ENCODE results near the gene RNLS.

Gene RNLS

DNA sequence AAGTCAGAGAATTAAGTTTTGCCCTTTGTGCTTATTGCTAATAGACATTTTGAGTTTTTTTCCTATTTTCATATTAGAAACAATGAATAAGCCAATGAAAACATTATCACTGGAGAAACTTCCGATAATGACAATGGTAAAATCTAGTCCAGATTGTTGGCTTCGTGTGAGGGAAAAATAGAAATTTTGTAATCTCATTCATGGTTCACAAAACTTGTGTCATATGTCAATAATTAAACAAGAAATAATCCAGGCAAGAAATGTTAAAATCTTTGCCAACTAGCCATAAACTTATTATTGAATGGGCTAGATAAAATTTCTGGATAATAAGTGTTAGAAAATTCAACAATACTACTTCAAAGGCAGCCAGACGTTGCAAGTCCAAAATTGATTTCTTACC is 36.6 kb downstream of the RNLS start:
- no peak for DNase-seq

- DNase-seq, result no peak
These were observed 37.8 kb downstream of the RNLS start for GRCh38 chr10:88545359-88545758.

DNA sequence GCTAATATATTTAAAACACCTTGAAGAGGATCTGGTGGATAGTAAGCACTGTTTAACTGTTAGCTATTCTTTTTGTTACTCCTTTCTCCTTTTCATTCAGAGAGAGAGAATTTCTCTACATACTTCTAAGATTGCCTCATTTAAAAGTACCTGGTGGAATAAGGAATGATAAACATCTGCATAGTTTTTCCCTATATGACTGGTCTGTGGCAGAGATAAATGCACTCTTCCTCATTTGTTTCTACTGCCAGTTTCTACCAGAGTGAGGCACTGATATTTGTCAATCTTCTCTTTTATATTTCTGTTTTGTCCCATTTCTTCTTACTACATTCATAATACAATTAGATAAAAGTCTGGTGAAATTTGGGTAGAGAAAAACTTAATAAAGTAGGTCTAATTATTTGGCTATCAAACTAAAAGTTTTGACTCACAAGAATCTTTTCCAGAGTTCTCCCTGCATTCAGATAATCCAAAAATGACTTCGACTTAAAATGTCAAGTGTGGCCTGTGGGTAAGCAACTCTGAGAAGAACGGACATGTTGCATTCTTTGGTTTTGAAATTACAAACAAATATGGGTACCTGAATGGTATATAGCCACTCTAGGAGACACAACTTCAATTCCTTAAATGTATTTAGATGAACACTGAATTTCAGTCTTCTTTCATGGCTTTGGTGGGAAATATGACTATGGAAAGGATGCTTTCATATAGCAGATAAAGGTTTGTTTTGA is 38.8 kb downstream of the RNLS start:
- DNase-seq, result no peak

- DNase-seq, result no peak
These were observed 40.6 kb downstream of the RNLS start for GRCh38 chr10:88542522-88542921.

- DNase-seq, result no peak
These were observed 41.9 kb downstream of the RNLS start for GRCh38 chr10:88541116-88541626.

DNA sequence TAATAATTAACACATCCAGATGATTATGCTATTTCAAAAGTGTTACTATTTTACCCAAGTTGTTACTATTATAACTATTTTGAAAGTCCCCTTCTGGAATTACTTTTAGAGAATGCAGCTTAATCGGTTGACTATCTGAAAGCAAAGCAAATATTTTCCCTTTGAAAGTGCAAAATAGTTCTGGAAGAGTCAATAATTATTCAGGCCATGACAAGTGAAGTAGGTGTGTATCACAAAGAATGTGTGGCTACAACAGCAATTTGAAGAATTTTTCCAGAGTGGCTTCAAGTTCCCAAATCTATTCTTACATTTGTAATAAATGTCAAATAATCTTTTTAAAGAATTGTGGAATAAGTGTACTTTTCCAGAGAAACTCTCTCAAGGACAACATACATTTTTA is 42.8 kb downstream of the RNLS start:
- DNase-seq, result no peak

DNA sequence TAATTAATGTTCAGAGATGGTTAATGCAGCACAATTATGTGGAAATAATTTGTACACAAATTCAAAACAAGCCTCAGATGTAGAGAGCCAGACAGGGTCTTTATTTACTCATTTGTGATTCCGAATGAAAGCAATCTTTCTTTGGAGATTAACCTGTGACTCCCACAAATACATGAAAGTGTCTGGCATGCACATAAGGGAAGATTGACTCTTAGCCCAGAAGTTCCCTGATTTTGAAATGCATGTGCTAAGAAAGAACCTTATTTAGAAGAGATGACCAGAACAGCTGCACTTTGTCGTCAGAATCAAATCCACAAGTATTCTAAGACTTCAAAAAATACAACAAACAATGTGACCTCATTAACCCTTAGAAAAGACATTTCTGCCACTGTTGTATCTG is 45.1 kb downstream of the RNLS start:
- no peak for DNase-seq

DNA sequence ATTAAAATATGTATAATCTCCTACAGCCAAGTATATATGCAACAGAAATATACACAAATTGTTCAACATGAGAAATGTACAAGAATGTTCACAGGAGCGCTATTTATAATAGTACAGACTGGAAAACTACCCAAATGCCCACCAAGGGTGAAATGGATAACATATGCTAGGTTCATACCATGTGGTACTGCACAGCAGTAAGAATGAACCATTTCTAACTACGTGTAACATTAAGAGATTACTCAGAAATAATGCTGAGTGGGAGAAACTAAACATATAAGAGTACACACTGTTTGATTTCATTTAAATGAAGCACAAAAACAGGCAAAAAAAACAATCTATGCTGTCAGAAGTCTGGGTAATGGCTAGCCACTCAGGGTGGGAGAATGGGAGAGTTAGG is 45.8 kb downstream of the RNLS start:
- DNase-seq, result no peak

DNA sequence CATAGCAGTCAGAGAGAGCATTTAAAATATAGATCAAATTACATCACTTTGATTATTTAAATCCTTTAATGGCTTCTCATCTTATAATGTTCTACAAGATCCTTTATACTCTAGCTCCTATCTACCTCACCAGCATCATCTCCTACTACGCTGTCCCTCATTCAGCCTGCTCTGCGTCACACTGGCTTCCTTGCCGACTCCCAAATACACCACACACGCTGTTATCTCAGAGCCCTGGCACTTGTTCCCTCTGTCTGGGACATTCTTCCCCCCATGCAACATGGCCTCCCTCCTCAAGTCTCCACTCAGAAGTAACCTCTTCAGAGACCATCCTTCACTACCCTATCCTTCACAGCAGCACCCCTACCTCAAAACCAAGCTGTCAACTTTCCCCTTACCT is 46.7 kb downstream of the RNLS start:
- no peak for DNase-seq

DNA sequence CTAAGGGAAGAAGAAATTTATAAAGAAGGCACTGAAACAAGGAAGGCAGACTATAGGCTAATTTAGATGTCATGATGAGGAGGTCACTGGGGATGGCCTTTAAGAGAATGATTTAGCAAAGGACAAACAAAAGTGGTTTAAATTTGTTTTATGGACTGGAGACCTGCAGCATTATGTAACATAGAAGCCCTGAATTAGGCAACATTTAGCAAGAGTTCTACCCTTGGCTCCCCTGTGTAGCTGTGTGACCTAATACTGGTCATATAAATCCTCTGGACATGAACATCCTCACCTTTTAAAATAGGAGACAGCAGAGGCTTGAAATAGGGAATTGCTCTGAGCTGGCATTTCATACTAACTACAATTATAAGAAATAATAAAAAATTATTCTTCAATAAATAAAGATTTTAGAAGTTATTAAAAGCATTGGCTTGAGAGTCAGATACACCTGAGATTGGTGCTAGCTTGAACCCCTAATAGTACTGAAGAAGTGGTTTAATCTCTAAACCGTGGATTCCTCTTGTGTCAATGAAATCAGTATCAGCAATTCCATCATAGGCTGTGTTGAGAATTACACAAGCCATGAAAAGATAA is 48.9 kb downstream of the RNLS start:
- DNase-seq, result no peak

DNA sequence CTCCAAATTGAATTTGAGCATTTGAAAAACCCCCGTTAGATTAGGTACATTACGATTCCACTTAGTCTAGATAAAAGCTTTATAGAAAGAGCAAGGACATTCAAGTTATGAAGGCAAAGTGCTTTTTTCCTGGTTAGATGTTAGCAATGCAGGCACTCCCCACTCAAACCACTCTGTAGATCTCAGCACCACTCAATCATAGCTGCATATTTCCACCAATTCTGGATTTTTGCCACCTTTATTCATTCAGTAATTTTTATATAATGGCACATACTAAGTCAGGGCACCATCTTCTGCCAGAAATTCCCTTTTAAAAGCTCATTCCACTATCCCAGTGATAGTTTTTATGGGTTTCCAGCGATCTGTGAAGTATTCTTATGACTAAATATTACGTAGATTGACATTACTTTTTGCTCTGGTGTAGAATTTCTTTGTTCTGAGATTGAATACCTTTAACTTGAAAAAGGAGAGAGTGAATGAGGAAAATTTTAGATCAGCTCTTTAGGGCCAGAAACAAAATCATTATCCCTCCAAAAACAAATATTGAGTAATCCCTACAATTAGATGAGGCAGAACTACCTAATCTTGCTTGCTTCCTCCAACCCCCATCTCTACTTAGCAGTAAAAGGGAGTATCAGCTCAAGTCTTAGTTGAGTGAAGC is 51.6 kb downstream of the RNLS start:
- no peak for DNase-seq

DNA sequence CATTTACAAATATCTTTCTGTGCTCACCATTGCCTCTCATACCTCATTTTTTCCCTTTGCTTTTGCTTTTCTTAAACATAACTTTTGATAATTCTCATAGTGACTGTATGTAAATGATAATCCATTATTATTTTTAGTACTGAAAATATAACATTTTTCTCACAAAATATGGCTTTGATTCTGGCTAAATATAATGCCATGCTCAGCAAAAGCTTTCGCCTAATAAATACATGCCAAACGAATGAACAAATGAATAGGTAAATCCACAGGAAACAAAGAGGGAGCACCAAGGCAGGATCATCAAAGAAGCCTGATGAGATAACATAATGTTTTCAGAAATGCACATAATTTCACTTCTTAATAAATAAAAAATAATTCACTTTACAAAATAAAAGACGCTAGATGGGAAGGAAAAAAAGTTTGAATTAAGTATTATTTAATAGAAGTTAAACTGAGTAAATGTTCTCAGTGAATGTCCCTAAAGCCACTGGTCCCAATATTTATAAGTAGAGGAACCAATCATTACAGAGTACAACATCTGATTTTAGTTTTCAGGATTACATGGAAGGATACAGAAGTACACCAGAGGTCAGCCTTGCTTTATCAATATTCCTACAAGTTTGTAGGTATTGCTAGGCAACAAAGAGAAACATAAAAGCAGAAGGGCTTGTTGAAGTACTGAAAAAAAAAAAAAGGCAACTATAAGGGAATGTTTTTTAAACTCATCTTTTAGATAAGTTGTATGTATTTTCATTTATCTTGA is 52.3 kb downstream of the RNLS start:
- DNase-seq, result no peak

GRCh38 chr10:88530093-88530492 is 53.0 kb downstream of the RNLS start:
- DNase-seq, result no peak

- no peak for DNase-seq
These were observed 54.1 kb downstream of the RNLS start for GRCh38 chr10:88528806-88529570.

DNA sequence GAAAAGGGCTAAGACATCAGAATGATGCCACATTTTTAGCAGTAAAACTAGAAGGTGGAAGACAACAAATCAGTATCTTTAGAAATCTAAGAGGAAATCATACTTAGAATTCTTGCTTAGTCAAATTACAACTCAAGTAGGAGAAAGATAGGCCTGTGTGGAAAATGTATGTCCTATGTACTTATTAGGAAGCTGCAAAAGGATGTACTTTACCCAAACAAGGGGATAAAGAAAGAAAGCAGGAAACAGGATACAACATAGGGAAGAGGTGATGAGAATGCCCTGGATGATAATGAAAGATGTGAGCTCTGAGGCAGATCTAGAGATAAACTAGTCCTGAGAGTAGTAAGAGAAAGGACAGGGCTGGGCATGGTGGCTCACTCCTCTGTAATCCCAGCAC is 54.9 kb downstream of the RNLS start:
- no peak for DNase-seq

DNA sequence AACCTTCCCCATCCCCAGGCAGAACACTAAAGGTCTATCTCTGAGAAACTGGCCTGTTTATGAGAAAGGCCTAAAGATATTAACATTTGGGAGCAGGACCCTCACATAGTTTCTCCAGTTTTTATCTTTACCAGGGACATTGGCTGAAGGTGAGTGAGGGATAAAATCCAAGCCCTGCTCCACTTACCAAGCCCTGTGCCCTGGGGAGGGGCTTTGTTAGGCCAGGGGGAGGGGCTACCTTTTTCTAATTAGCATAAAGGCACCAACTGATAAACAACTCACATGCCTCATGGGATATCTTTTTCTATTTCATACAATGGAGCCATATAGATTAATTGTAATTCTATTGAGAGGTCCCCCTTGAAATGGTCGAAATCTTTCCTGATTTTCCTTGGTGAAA is 55.9 kb downstream of the RNLS start:
- no peak for DNase-seq

DNA sequence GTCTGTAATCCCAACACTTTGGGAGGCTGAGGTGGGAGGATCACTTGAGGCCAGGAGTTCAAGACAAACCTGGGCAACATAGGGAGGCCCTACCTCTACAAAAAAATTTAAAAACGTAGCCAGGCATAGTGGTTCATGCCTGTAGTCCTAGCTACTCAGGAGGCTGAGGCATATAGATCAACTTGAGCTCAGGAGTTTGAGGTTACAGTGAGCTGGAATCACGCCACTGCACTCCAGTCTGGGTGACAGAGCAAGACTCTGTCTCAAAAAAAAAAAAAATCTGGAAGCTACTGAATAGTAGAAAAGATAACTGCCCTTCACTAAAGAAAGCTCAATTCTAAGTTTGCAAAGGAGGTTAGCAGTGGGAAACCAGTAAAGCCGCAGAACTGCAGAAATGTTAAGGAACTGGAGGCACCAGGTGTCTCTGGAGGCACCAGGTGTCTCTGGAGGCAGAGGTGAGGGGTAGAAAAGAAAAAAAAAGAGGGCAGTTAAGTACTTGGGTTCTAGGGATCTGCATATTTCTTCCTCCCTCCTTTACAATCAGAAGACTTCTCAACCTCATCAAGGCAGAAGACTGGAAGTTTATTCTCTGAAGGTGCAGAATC is 56.5 kb downstream of the RNLS start:
- DNase-seq, result no peak

DNA sequence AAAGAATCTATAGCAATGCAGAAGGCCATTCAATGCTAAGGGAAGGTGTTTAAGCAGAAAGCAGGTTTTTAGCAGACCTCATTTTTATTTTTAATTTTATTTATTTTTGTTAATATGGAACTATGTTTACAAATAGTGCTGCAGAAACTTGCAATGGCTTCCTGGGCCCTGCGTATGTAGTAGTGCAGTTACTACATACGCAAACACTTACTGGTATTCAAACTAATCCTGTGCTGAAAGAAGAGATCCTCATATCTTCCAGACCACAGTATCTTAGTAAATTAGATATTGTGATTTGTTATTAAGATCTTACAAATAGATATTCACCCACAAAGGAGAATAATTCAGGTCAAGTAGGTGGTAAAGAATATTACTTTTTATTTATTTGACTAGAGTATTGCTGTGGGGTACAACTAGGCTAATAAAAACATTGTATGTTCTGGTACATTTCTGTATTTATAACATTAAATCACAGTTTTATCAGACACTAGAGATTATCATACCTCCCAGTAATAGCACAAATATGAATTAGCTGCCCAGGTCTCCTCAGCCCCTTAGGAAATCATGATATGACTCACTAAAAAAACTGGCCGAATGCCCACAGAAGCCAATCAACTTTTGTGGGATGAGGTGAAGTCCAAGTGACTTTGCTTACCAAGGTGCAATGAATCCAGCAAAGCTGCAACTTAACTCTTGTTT is 57.6 kb downstream of the RNLS start:
- no peak for DNase-seq

- no peak for DNase-seq
These were observed 59.2 kb downstream of the RNLS start for GRCh38 chr10:88523739-88524400.

- DNase-seq, result no peak
These were observed 60.4 kb downstream of the RNLS start for GRCh38 chr10:88522715-88523114.

DNA sequence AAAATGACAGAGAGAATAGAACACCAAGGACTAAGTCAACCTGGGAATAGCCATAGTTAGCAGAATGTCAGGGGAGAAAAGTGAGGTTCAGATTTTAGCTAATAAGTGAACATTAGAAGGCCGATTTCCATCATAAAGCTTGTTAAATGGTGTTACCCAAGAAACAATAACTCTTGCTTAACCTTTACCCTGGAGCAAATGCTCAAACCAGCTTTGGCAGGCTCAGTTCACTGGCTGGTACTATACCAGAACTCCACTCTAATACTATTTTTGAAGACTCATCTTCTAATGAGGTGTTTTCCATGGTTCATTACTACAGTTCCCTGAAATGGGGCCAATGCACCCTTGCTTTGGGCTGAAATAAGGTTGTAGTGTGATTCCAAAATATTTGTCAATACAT is 61.3 kb downstream of the RNLS start:
- DNase-seq, result no peak

Data from NCI-H1930 (cell line).